Stimulated activated CD8-positive, alpha-beta memory T cell treated with anti-CD3 and anti-CD28 coated beads, Interleukin-12 subunit alpha, Interleukin-12 subunit beta, amount 100 ng/mL, for 1 hour (primary cell): Measurements from ENCODE around the gene PDCD2L.
"Not testable (repeated sequence)": the region's sequence is repeated elsewhere in the genome, so short reads cannot be mapped to it uniquely, and the experiment has no call there.

Experiments used
- DNase-seq: peaks from one replicate; pipeline ENCODE4 v3.0.0-alpha.2; 2020; ENCODE audit warnings: low read depth

PDCD2L gene, protein sequence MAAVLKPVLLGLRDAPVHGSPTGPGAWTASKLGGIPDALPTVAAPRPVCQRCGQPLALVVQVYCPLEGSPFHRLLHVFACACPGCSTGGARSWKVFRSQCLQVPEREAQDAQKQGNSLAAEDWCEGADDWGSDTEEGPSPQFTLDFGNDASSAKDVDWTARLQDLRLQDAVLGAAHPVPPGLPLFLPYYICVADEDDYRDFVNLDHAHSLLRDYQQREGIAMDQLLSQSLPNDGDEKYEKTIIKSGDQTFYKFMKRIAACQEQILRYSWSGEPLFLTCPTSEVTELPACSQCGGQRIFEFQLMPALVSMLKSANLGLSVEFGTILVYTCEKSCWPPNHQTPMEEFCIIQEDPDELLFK

GRCh38 chr19:34404109-34404909, at the start of gene PDCD2L:
Gene PDCD2L, plus strand, starts transcription at chr19:34404399. Its CDS starts 32 bp downstream, at chr19:34404431.
- DNase-seq: peak; percentile 93

DNA sequence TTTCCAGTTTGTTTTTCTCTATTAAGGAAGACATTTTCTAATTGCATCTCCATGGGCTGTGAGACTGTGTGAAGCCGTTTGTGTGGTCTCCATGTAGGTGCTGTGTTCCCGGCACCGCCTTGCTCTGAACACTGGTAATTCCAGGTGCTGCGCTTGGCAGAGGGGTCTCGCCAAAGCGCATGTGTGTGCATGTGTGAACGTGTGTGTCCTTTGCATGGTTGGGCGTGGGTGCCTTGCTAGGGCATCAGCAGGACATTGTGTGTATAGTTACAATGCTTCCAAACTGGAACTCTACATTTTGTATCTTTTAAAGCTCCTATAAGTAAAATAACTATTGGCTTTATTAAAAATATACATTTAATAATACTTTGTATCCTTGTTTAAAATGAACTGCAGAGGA, 49.0 kb upstream of the PDCD2L start:
- DNase-seq: no peak

GRCh38 chr19:34356875-34357274, 47.3 kb upstream of the PDCD2L start:
- no peak for DNase-seq

GRCh38 chr19:34357431-34357830, 46.8 kb upstream of the PDCD2L start:
- DNase-seq: no peak

GRCh38 chr19:34359140-34359953, 44.9 kb upstream of the PDCD2L start:
- DNase-seq: peak; percentile 89

- no peak for DNase-seq
These were observed 44.3 kb upstream of the PDCD2L start for GRCh38 chr19:34359954-34360315.

- DNase-seq: no peak
These were observed 43.8 kb upstream of the PDCD2L start for GRCh38 chr19:34360354-34360909.

- DNase-seq: no peak
These were observed 41.5 kb upstream of the PDCD2L start for GRCh38 chr19:34362679-34363069.

- no peak for DNase-seq
These were observed 41.1 kb upstream of the PDCD2L start for GRCh38 chr19:34363094-34363493.

DNA sequence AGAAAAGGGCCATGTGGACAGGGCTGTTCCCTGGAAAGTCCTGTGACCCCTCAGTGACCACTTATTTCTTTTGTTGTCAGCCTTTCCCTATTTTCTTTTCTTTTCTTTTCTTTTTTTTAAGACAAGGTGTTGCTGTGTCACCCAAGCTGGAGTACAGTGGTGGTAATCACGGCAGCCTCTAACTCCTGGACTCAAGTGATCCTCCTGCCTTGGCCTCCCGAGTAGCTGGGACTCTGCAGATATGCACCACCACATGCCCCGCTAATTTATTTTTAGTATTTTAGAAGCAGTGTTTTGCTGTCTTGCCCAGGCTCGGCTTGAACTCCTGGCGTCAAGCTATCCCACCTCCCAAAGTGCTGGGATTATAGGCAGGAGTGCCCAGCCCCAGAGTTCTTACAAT, 40.3 kb upstream of the PDCD2L start:
- no peak for DNase-seq

- no peak for DNase-seq
These were observed 39.8 kb upstream of the PDCD2L start for GRCh38 chr19:34364462-34364829.

DNA sequence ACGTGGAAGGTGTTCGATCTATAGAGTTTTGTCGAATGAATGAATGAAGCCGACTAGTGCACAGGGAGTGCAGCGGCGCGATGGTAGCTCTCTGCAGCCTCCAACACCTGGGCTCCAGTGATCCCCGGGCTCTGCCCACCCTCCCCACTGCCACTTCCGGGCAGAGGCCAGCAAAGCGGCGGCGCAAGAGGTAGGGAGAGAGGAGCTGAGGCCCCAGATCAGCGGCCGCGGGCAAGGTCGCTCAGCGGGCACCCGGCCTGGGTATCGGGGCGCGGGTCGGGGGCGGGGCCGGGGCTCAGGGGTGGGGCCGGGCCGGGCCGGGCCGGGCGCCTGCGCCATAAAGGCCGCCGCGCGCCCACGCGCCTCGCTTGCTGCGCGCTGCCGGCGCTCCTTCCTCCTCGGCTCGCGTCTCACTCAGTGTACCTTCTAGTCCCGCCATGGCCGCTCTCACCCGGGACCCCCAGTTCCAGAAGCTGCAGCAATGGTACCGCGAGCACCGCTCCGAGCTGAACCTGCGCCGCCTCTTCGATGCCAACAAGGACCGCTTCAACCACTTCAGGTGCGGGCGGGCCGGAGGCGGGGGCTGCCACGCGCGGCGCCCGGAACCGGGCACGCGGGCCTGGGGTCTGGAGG, 39.3 kb upstream of the PDCD2L start, which contains the start of gene GPI:
TSS of gene GPI (plus strand) at position 367 of the 633 bp plus-strand sequence. CDS start at position 438, 71 bp downstream.
- DNase-seq: peak; percentile 41

GRCh38 chr19:34365463-34366401, 38.5 kb upstream of the PDCD2L start:
- DNase-seq: no peak

DNA sequence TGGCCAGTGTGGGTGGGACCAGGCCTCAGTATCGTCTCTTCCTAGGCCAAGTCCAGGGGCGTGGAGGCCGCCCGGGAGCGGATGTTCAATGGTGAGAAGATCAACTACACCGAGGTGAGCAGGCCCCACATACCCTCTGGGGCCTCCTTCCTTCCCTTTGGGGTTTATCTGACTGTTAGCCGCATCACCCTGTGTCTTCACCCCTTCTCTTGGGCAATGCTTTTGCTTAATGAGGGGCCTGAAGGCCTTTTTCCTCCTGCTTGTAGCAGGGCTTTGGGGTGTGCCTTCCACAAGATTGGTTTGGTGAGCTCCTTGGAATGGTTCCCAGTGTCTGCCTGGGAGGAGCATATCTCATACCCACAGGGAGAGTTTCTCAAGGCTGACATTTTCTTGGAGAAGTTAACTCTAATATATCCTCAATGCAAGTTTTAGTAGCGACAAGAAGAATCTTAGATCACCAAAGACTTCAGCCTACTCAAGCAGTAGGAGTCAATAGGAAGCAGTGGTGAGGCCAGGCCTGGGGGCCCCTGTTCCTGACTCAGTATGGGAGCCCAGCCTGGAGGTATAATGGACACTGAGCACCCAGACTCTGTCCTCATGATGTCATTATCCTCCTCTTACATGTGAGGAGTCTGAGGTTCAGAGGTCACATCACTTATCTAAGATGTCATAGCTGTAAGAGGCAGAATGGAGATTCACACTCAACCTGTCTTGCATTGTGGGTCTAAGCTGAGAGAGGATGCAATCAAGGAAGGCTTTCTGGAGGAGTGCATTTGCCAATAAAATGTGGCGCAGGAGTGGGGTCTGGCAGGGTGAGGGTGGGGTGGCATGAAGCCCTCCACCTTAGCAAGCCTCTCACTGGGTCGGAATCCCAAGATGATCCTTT, 37.2 kb upstream of the PDCD2L start:
- DNase-seq: no peak

- DNase-seq: no peak
These were observed 36.6 kb upstream of the PDCD2L start for GRCh38 chr19:34367624-34367957.

DNA sequence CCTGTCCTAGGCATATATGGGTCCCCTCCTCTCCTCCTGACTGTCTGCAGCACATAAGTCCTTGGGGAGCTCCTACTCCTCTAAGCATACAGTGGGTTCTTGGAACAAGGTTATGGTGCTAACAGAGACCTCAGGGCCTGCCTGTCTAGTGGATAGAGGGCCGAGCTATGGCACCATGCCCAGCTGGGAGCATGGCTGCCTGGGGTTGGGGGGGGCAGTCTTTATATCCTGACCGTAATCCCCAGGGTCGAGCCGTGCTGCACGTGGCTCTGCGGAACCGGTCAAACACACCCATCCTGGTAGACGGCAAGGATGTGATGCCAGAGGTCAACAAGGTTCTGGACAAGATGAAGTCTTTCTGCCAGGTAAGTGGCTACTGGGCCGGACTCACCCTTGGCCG, 35.9 kb upstream of the PDCD2L start:
- DNase-seq: no peak

DNA sequence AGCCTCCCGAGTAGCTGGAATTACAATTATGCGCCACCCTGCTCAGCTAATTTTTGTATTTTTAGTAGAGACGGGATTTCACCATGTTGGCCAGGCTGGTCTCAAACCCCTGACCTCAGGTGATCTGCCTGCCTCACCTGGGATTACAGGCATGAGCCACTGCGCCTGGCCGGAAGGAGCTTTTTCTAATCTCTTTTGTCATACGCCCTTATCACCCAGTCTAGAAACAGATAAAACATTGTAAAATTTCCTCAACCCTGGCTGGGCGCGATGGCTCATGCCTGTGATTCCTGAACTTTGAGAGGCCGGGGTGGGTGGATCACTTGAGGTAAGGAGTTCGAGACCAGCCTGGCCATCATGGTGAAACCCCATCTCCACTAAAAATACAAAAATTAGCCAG, 35.0 kb upstream of the PDCD2L start:
- not testable (repeated sequence) for DNase-seq

DNA sequence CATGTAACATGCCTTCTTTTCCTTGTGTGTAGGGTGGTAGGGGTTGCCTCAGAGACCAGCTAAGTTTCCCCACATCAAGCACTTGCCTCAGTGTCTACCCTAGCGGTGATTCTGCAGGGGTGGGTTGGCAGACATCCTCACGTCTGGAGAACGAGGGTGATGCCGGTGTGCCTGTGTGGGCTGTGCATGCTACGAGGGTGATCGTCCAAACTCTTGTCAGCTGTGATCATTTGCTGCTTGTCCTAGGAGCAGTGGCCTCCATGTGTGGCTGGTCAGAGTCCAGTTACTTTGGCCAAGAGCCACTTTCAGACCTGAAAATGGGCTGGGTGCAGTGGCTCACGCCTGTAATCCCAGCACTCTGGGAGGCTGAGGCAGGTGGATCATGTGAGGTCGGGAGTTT, 34.1 kb upstream of the PDCD2L start:
- no peak for DNase-seq

DNA sequence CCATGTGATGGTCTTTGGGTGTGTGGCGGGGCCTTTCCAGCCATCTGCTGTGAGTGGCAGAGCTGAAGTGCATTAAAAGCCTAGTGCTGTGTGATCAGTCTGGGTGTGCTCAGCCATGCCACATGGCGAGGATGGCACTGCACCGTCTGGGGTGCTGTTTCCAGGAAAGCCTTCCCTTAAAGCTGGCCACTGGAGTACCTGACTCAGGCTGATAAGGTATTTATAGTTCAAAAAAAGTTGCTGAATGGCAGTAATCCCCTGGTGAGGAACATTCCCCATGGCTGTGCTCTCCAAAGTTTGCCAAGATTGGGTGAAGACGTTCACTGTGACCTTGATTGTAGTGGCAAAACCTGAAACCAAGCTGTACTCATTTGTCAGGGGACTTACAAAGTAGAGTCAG, 33.2 kb upstream of the PDCD2L start:
- DNase-seq: no peak
